Activated CD4-positive, CD25-positive, alpha-beta regulatory T cell (primary cell): ENCODE results near the gene RAB29.
"Not testable (repeated sequence)": the region's sequence is repeated elsewhere in the genome, so short reads cannot be mapped to it uniquely, and the experiment has no call there.

ENCODE experiments used
- DNase-seq, 4 experiments: peaks; one replicate each; lab custom pipeline; 2025; lab: John Stamatoyannopoulos, UW

The RAB29 gene

DNA sequence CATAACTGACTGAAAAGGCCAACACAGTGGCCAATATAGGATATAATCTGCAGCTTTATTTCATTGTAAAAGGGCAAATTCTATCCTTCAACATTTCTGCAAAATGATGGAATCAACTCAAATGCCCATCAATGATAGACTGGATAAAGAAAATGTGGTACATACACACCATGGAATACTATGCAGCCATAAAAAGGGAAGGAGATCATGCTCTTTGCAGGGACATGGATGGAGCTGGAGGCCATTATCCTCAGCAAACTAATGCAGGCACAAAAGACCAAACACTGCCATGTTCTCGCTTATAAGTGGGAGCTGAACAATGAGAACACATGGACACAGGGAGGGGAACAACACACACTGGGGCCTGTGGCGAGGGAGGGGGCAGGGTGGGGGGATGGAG lies 54.5 kb downstream of the RAB29 start:
- DNase-seq, result not testable (repeated sequence)

DNA sequence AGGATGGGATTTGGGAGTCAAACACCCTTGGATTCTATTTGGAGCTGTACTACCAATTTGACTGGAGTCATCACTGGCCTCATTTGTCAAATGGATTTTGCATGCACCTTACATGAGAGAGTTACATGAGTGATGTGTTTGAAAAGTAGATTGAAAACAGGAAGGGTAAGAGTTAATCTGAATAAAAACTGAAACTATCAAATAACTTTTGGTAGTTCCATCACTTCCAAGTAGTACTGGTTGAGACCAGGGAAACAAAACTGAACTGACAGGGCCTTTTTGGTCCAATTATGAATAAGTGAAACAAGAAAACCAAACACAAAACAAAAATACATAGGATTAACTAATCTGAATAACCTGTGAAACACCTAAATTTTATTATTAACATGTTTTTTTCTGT lies 55.5 kb downstream of the RAB29 start:
- DNase-seq, result no peak

- no peak for DNase-seq
Observed at GRCh38 chr1:205719015-205719414, 56.3 kb downstream of the RAB29 start.
